ENCODE measurements around the gene TM4SF18.
"Not testable (repeated sequence)": the region's sequence is repeated elsewhere in the genome, so short reads cannot be mapped to it uniquely, and the experiment has no call there.

The TM4SF18 gene

GRCh38 chr3:149368201-149368673 lies 34.8 kb upstream of the TM4SF18 start:
- no peak for DNase-seq

DNA sequence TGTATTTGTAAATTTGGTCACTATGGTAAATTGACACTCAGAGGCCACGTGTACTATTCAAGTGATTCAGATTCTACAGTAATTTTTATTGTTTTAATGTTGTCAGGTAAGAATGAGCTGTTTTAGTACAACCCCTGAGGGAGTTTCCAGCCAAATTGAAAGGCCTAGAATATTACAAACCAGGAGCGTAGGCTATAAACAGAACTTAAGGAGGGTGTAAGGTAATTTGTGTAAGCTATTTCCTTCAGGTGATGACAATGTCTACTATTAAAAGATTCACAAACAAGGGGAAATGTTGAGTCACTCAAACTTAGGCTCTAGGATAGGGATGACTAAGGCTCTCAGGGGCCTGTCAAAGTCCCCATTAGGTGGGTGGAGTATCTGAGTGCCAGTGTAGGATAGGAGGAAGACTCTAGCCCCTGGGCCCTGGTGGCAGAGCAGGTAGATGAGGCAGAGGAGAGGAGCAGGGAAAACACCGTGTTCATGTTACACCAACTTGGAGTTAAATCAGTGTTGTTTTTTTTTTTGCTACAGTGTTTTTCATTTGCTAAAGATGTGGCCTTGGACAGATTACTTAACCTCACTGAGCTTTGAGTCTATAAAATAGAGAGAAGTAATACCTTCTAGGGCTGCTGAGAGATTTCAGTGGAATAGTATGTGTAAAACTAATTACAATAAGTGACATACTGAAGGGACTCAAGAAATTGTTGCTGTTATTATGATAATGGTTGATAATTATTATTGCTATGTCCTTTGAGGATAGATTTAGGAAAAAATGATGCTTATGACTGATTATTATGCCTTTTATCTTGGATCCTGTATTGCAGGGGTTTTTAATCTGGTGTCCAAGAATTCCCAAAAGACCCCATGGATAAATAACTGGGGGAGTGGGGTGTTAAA lies 33.8 kb upstream of the TM4SF18 start:
- DNase-seq, result peak; percentile 23

- no peak for DNase-seq
Measured at GRCh38 chr3:149366031-149366430, 32.6 kb upstream of the TM4SF18 start.

DNA sequence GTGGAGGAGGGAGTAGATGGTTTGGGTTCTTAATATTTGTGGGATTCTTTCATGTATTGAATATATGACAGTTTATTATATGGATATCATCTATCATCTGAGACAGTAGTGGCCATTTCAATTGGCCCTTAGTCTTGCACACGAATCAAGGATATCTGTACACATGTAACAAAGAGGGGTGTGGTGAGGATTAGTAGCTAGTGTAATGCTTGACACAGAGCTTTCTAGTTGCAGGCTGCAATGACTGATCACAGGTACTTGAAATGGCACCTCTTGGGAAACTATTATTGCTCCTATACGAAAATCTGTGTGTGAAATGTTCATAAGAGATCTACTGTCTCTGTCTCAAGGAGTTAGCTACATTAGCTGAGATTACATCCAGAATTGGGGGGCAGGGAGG lies 31.2 kb upstream of the TM4SF18 start:
- DNase-seq, result no peak

- DNase-seq, result no peak
Measured at GRCh38 chr3:149363053-149363452, 29.6 kb upstream of the TM4SF18 start.

DNA sequence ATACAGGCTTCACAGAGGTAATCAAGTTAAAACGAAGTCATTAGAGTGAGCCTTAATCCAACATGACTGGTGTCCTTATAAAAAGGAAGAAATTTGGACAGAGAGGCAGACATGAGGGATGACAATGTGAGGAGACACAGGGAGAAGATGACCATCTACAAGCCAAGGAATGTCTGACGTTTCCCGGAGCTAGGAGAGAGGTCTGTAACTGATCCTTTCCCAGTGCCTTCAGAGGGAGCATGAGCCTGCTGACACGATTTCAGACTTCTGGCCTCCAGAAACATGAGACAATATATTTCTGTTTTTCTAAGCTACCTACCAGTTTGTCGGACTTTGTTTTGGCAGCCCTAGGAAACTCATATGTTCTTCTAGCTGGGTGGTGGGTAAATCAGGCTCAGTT lies 28.9 kb upstream of the TM4SF18 start:
- no peak for DNase-seq

DNA sequence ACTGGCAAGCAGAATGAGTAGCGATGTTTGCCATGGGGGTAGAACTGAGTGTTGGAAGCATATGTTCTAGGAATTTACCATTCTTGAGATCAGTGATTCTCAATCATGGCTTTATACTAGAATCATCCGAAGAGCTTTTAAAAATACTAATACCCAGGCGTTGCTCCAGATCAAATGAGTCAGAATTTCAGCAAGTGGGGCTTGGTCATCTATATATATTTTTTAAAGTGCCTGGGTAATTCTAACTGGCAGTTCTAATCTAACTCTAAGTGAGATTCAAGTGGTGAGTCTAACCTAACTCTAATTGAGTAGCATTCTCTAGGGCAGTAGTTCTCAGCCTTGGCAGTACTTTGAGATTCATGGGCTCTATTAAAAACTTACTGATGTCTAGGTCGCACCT lies 23.2 kb upstream of the TM4SF18 start:
- DNase-seq, result no peak

DNA sequence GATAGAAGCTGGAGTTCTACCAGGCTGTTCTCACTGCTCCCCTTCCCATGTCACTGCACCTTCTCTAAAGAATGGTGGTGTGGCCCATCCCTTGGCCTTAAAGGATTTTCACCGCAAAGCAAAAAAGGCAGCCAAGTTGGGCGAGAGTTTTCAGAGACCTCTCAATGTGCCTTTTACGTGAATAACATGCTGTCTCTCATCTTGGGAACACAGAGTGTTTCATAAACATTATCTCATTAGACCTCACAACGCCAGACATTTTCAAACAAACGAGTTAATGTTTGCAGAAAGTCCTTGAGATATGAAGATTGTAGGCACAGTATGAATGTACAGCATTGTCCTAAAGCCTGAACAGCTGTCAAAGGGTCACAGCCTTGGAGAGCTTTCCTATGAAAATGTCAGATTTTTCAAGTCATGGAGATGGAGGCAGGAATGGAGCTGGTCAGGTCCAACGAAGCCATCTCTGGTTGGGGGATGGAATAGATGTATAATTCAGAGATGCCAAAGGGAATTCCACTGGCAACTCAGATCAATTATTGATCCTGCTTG lies 22.7 kb upstream of the TM4SF18 start:
- no peak for DNase-seq

GRCh38 chr3:149353581-149354184 lies 20.2 kb upstream of the TM4SF18 start:
- DNase-seq, result no peak

- peak; percentile 70 for DNase-seq
Measured at GRCh38 chr3:149352556-149352955, 19.1 kb upstream of the TM4SF18 start.

- no peak for DNase-seq
Measured at GRCh38 chr3:149343951-149344350, 10.5 kb upstream of the TM4SF18 start.

DNA sequence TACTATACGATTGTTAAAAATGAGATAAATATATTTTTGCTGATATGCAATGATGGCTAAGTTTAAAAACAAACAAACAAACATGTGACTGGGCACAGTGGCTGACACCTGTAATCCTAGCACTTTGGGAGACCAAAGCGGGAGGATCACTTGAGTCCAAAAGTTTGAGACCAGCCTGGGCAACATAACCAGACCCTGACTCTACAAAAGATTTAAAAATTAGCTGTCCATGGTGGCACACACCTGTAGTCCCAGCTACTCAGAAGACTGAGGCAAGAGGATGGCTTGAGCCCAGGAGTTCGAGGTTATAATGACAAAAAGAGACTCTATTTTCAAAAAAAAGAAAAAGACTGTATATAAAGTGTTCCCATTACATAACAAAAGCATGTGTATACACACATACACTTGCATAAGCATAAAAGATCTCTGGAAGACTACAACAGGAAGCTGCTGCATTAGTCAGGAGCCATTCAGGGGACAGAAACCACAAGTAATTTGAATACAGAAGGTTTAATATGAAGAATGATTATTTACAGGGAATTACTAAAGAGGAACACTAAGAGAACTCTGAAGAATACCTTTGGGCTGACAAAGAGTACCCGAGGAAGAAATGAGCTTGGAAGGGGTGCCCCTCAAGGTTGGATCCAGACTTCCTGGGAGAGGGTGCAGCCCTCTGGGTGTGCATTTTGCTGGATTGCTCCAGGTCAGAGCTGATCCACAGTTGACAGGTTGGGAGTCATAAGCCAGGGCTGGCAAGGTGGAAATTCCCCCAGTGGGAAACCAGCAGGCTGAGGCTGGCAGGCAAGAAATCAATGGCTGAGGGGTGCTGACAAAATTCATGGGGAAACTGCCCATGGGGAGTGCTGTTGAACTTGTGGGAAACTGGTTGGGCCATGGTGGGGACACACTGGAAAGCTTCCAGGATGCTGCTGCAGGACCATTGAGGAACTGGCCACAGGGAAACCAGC lies 9.3 kb upstream of the TM4SF18 start:
- peak; percentile 83 for DNase-seq

DNA sequence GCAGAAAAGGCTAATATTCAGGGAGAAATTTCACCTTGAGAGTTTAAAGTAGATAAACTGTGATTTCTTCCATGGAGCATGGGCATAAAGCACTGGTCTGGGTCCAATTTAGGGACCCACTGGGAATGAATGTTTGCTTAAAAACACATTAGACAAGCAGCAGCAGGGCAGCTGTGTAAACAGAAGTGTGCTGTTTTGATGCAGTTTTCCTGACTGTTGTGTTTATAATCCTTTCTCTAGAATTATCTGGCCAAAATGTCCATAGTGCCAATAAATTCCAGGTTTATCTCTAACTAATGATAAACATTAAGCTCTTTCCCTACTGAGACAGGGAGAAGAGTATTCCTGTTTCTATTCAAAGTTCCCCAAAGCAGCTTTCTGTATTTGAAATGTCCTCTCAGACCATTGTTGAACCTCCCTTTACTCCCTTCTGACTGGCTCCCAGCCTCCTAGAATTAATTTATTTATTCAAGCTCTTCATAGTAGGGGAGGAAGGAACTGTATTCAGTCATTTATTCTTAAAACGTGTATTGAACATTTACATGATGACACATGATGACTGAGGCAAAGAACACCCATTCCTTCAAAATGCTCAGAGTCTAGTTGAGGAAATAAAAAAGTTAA lies 7.0 kb upstream of the TM4SF18 start:
- DNase-seq, result peak; percentile 15

DNA sequence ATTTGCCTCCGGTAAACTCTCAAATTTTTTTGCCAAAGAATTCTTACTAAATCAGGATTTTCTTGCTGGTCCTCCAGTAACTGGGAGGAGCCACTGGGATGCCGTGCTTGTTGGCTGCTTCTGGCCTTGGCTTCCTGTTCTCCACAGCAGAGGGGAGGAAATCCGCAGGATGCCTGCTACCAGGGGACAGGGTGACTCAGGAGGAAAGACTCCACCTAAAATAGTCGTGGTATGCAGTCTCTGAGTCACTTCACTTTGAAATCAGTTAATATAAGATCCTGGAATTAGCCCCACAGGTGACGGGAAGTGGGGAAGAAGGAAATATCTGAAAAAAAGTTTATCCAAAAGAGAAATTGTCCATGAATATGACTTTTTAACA lies 6.5 kb upstream of the TM4SF18 start:
- DNase-seq, result peak; percentile 59

DNA sequence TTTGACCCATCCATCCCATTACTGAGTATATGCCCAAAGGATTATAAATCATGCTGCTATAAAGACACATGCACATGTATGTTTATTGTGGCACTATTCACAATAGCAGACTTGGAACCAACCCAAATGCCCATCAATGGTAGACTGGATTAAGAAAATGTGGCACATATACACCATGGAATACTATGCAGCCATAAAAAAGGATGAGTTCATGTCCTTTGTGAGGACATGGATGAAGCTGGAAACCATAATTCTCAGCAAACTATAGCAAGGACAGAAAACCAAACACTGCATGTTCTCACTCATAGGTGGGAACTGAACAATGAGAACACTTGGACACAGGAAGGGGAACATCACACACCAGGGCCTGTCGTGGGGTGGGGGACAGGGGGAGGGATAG lies 4.0 kb upstream of the TM4SF18 start:
- not testable (repeated sequence) for DNase-seq

DNA sequence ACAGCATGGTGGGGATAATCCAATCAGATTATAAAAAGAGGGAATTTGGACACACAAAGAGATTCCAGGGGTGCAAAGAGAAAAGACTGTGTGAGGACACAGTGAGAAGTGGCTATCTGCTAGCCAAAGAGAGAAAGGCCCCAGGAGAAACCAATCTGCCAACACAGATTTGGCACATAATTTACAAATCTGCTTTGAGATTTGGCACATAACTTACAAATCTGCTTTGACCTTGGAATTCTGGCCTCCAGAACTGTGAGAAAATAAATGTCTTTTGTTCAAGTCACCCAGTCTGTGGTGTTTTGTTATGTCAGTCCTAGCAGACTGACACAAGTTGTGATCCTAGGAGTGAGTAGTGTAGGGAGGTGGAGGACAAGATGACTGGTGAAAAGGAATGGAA lies 3.5 kb upstream of the TM4SF18 start:
- no peak for DNase-seq

DNA sequence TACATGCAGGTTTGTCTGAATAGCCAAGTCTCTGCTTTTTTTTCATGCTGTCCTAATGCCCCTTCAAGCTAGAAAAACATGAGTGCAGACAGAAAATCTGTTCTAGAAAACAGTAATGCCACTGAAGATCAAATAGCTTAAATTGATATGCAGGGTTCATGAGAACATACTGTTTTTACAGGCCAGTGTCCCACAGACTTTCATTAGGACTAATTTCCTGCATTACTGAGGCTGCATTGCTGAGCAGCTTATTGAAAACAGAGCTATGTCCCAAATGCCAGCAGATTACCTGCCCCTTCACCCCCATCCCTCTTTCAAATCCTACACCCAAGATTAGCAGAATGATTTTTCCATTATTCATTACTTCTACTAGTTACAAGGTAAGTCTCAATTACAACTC lies 665 bp downstream of the TM4SF18 start:
- no peak for DNase-seq

DNA sequence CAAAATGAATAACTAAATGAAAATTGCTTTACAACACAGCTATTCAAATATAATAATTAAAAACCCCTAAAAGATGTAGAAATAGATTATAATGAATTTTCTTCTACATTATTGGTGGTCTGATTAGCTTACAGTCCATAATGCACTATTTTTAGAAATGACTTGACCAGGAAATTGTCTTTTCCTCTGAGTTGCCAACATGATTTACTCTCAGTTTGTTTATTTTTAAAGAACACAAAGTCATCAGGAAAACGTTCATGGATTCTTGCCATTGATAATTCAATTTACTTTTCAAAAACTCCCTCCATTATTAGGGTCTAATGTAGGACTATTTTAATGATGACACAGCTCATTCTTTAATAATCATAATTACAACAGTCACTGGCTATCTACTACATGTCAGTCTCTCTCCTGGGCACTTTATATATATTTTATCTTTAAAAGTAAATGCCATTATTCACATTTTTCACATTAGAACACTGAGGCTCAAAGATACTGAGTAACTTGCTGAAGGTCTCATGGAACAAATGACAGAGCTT lies 1.1 kb downstream of the TM4SF18 start:
- no peak for DNase-seq

DNA sequence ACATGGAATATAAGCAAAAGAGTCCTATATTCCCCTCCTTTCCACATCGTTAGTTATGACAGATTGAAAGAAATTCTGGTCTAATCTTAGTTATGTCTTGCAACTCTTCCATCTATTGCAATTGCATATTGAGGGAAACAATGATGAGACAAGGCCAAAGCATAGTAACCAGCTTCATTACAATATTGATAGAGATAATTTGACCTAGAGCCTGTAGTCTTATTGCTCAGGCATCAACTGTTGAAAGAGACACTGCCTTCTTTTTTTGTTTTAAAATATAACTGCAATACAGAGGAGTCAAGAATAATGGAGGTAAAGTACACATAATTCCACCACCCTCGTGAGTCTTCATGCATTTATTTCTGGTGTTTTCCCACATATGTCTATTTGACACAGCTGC lies 2.0 kb downstream of the TM4SF18 start:
- DNase-seq, result no peak

- DNase-seq, result no peak
Measured at GRCh38 chr3:149330609-149331331, 2.7 kb downstream of the TM4SF18 start.

- DNase-seq, result no peak
Measured at GRCh38 chr3:149327156-149327555, 6.3 kb downstream of the TM4SF18 start.
